OCI-LY7 (cell line): Measurements from ENCODE around the gene WWOX. TPM values are rescaled to one million over a fixed set of nuclear protein-coding genes. Genes with fewer than 3 reads are reported as not detected.

Experiments
- BruUV-seq: library from RNA; stranded (reverse); fragments of 400-500 nt; replicated peaks from 2 replicates; lab custom pipeline; 2021; lab: Mats Ljungman, UMichigan
- CTCF ChIA-PET: fragments of 300-600 bp; sonication (Branson Sonifier 250); formaldehyde crosslinking; loops from one replicate; lab custom pipeline; 2022; ENCODE audit warnings: antibody characterized with exemption; ENCODE audit not compliant: unreplicated experiment; lab: Charles Lee
- POLR2A ChIA-PET: fragments of 300-600 bp; sonication (Branson Sonifier 250); formaldehyde crosslinking; loops from one replicate; lab custom pipeline; 2022; ENCODE audit warnings: antibody characterized with exemption; lab: Charles Lee
- DNase-seq: peaks from one replicate; pipeline ENCODE4 v3.0.0-alpha.2; 2015; ENCODE audit warnings: low spot score
- H2AFZ ChIP-seq: fragments of 200-600 bp; sonication (generic), shearing (Covaris generic); 2 replicates; pipeline ENCODE4 v1.6.1; 2014; ENCODE audit warnings: mild to moderate bottlenecking, antibody characterized with exemption, low read length, moderate library complexity
- H3K27ac ChIP-seq: fragments of 200-600 bp; sonication (generic); 2 replicates; pipeline ENCODE4 v1.5.1; 2014; ENCODE audit warnings: mixed run types, low read depth, mild to moderate bottlenecking, moderate library complexity, low read length, inconsistent platforms; ENCODE audit not compliant: poor library complexity, severe bottlenecking
- H3K36me3 ChIP-seq: fragments of 200-600 bp; sonication (generic); 2 replicates; pipeline ENCODE4 v1.6.1; 2014; ENCODE audit warnings: mild to moderate bottlenecking, antibody characterized with exemption, low read length, moderate library complexity, mixed read lengths; ENCODE audit not compliant: insufficient read depth
- H3K4me1 ChIP-seq: fragments of 200-600 bp; sonication (generic); 2 replicates; pipeline ENCODE4 v1.5.1; 2014; ENCODE audit warnings: mild to moderate bottlenecking, low read length; ENCODE audit not compliant: insufficient read depth, poor library complexity, severe bottlenecking
- H3K4me2 ChIP-seq: fragments of 200-600 bp; sonication (generic); 2 replicates; pipeline ENCODE4 v1.6.1; 2014; ENCODE audit warnings: mild to moderate bottlenecking, low read length
- H3K4me3 ChIP-seq: fragments of 200-600 bp; sonication (generic); 2 replicates; pipeline ENCODE4 v1.5.1; 2014; ENCODE audit warnings: mild to moderate bottlenecking, low read depth, low read length; ENCODE audit not compliant: poor library complexity, severe bottlenecking
- H3K79me2 ChIP-seq: fragments of 200-600 bp; sonication (generic); 2 replicates; pipeline ENCODE4 v1.6.1; 2016; ENCODE audit warnings: low read depth, mild to moderate bottlenecking, low read length, moderate library complexity, mixed read lengths; ENCODE audit not compliant: insufficient read depth
- H3K9me2 ChIP-seq: fragments of 200-600 bp; sonication (generic); 2 replicates; pipeline ENCODE4 v1.6.1; 2016; ENCODE audit warnings: mild to moderate bottlenecking, low read length, mixed read lengths; ENCODE audit not compliant: insufficient read depth
- H3K9me3 ChIP-seq: fragments of 200-600 bp; sonication (generic); 2 replicates; pipeline ENCODE4 v1.6.1; 2014; ENCODE audit warnings: mild to moderate bottlenecking, mixed run types, low read length, mixed read lengths
- H4K20me1 ChIP-seq: fragments of 200-600 bp; sonication (generic); 2 replicates; pipeline ENCODE4 v1.6.1; 2014; ENCODE audit warnings: mild to moderate bottlenecking, antibody characterized with exemption, low read length, moderate library complexity, mixed read lengths; ENCODE audit not compliant: insufficient read depth
- EZH2phosphoT487 ChIP-seq: fragments of 200-600 bp; sonication (generic); IDR thresholded peaks from 2 replicates; pipeline ENCODE4 v1.6.1; 2018; ENCODE audit warnings: low read depth, borderline replicate concordance, mild to moderate bottlenecking, mixed run types, antibody characterized with exemption, low read length, moderate library complexity, mixed read lengths
- intact Hi-C: fragments of 100-400 bp; cut with micrococcal nuclease; formaldehyde crosslinking; loops from one replicate; pipeline ENCODE4 v1.10.0; 2022; ENCODE audit not compliant: unreplicated experiment
- total RNA-seq, 2 experiments: library from RNA; depleted of rRNA in 1 of 2; stranded (reverse); fragments of >200 nt in 1 of 2; shearing (Covaris generic) in 1 of 2; gene quantifications; 2 replicates each; pipeline ENCODE4 v1.2.3, GENCODE V29; 2014 to 2022
- TF ChIP-seq, protein P1 (sequence below): fragments of 200-600 bp; sonication (generic); conservative IDR thresholded peaks from 2 replicates; pipeline ENCODE4 v1.5.1; 2014; ENCODE audit warnings: mild to moderate bottlenecking, antibody characterized with exemption, low read length, moderate library complexity, mixed read lengths

The WWOX gene
- total RNA-seq, 2 experiments from 2014 or later: 40.2 to 47.6 TPM

DNA sequence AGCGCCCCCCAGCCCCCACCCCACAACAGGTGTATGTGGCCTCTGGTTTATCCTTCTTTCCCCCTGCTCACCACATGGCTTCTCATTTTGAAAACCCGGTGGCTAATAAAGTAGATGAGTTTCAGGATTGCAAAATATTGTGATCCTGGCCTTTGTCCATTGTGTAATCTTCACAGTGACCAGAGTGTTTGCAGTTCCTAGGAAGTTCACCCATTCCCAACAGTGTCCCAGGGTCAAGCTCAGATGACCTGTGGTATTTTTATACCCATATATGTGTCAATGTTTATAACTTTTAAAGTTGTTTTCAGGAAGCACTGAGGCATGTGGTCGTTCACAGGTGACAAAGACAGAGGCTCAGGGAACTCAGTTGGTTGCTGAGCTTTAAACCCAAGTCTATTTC lies 721.9 kb downstream of the WWOX start:
- H4K20me1 ChIP-seq: no peaks in the 10 kb centered on the region
- CTCF ChIA-PET: no interaction called here
- no TSS peak for BruUV-seq
- H3K9me2 ChIP-seq: no peaks in the 10 kb centered on the region
- H3K36me3 ChIP-seq: no peaks in the 10 kb centered on the region
- no peak overlapping the region for H3K4me3 ChIP-seq
- no peaks in the 10 kb centered on the region for H3K79me2 ChIP-seq
- H3K27ac ChIP-seq: no peak overlapping the region
- H3K9me3 ChIP-seq: no peaks in the 10 kb centered on the region
- DNase-seq: no peak
- TF ChIP-seq, protein P1, sequence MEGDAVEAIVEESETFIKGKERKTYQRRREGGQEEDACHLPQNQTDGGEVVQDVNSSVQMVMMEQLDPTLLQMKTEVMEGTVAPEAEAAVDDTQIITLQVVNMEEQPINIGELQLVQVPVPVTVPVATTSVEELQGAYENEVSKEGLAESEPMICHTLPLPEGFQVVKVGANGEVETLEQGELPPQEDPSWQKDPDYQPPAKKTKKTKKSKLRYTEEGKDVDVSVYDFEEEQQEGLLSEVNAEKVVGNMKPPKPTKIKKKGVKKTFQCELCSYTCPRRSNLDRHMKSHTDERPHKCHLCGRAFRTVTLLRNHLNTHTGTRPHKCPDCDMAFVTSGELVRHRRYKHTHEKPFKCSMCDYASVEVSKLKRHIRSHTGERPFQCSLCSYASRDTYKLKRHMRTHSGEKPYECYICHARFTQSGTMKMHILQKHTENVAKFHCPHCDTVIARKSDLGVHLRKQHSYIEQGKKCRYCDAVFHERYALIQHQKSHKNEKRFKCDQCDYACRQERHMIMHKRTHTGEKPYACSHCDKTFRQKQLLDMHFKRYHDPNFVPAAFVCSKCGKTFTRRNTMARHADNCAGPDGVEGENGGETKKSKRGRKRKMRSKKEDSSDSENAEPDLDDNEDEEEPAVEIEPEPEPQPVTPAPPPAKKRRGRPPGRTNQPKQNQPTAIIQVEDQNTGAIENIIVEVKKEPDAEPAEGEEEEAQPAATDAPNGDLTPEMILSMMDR: no peak
- no peak for TF ChIP-seq EZH2phosphoT487
- no peak overlapping the region for H3K4me2 ChIP-seq
- intact Hi-C loops: no loop called here
- no peaks in the 10 kb centered on the region for H3K4me1 ChIP-seq
- no peak overlapping the region for H2AFZ ChIP-seq
- POLR2A ChIA-PET: no interaction called here

DNA sequence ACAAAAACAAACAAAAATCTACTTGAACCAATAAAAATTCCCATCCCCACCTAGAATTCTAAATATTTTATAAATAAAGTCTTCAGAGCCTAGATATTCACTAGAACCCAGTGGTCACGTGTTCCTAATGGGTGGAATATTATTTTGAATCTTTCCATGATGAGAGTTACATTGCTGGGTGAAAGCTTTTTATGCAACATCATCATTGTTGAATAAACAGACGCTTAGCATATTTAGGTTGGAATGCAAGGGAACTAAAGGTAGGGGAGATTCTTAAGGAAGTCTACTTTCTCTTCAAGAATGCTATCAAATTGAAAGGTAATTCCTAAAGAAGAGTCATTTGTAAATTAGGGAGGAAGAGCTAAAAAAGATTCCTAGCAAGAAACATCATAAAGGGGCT lies 723.1 kb downstream of the WWOX start:
- CTCF ChIA-PET: no interaction called here
- TF ChIP-seq, protein P1: no peak
- TF ChIP-seq EZH2phosphoT487: no peak
- no peaks in the 10 kb centered on the region for H3K36me3 ChIP-seq

DNA sequence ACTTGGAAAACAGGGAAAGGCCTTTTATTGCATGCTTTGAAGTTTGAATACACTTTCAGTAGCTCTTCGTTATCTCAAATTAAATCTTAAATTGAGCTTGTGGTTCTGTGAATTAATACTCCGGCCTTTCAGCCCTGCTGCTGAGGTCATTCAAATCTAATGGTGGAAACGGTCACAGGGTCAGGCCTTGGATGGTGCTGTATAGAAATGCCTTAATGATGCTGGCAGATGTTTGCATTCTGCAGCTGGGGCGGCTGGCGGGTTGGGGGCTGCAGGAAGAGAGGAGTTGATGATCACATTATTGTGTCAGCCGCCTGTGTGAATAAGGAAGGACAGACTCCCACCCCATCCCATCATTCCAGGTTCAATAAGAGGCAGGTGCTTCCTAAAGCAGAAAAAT lies 723.6 kb downstream of the WWOX start:
- H3K4me3 ChIP-seq: no peak overlapping the region
- CTCF ChIA-PET: no interaction called here

More for the DNA sequence above, 723.1 kb downstream of the WWOX start:
- no peaks in the 10 kb centered on the region for H3K9me3 ChIP-seq
- no peaks in the 10 kb centered on the region for H4K20me1 ChIP-seq
- BruUV-seq: no TSS peak
- no peak for DNase-seq
- no peak overlapping the region for H3K27ac ChIP-seq
- H3K4me1 ChIP-seq: no peaks in the 10 kb centered on the region
- no peaks in the 10 kb centered on the region for H3K79me2 ChIP-seq
- no peaks in the 10 kb centered on the region for H3K9me2 ChIP-seq
- intact Hi-C loops: no loop called here
- H3K4me2 ChIP-seq: no peak overlapping the region
- no peak overlapping the region for H3K4me3 ChIP-seq
- POLR2A ChIA-PET: interaction anchor here (0.6 to 1.2 kb wide), 3 partner anchors 20 to 49 kb away, joined by 3 read pairs; no protein-coding TSS in a partner anchor
- H2AFZ ChIP-seq: no peak overlapping the region

More for the DNA sequence above, 723.6 kb downstream of the WWOX start:
- Histone ChIP-seq H3K4me1 (no peaks in the 10 kb centered on the region), H2AFZ (no peak overlapping the region), H3K27ac (no peak overlapping the region), H3K4me2 (no peak overlapping the region), H3K9me2 (no peaks in the 10 kb centered on the region), H3K79me2 (no peaks in the 10 kb centered on the region), H3K9me3 (no peaks in the 10 kb centered on the region), H4K20me1 (no peaks in the 10 kb centered on the region), H3K36me3 (no peaks in the 10 kb centered on the region)
- no peak for DNase-seq
- POLR2A ChIA-PET: interaction anchor here (0.6 to 1.2 kb wide), 3 partner anchors 19 to 50 kb away, joined by 3 read pairs; no protein-coding TSS in a partner anchor
- TF ChIP-seq, protein P1: no peak
- TF ChIP-seq EZH2phosphoT487: no peak
- BruUV-seq: no TSS peak
- intact Hi-C loops: no loop called here
